Breast epithelium (tissue), 3 donors: ENCODE measurements around the gene KIF6.

ENCODE experiments used
- POLR2AphosphoS5 ChIP-seq, 3 donors: sonication (generic); formaldehyde crosslinking; IDR thresholded peaks; one replicate each; pipeline ENCODE4 v1.6.1; 2017; ENCODE audit warnings: antibody characterized with exemption in 3 of 3
- TF ChIP-seq, protein P1 (sequence below), 3 donors: fragments of 450-650 bp; IDR thresholded peaks; one replicate each; pipeline ENCODE4 v1.5.1; 2016 to 2017; ENCODE audit warnings: antibody characterized with exemption in 3 of 3, mild to moderate bottlenecking in 3 of 3, moderate library complexity in 3 of 3

GRCh38 chr6:39339096-39339867 lies 385.9 kb downstream of the KIF6 start:
- TF ChIP-seq, protein P1, sequence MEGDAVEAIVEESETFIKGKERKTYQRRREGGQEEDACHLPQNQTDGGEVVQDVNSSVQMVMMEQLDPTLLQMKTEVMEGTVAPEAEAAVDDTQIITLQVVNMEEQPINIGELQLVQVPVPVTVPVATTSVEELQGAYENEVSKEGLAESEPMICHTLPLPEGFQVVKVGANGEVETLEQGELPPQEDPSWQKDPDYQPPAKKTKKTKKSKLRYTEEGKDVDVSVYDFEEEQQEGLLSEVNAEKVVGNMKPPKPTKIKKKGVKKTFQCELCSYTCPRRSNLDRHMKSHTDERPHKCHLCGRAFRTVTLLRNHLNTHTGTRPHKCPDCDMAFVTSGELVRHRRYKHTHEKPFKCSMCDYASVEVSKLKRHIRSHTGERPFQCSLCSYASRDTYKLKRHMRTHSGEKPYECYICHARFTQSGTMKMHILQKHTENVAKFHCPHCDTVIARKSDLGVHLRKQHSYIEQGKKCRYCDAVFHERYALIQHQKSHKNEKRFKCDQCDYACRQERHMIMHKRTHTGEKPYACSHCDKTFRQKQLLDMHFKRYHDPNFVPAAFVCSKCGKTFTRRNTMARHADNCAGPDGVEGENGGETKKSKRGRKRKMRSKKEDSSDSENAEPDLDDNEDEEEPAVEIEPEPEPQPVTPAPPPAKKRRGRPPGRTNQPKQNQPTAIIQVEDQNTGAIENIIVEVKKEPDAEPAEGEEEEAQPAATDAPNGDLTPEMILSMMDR (IDR thresholded peaks at IDR 0.05) = no peak
- TF ChIP-seq POLR2AphosphoS5 (IDR thresholded peaks at IDR 0.05) = no peak
